IPS-20b (cell line): Measurements from ENCODE around the gene OTC.

Source experiments
- H3K27ac ChIP-seq: one replicate; pipeline ENCODE4 v1.5.1; 2013; ENCODE audit warnings: low read length
- H3K27me3 ChIP-seq: 2 replicates; pipeline ENCODE4 v1.6.1; 2013; ENCODE audit warnings: mild to moderate bottlenecking, low read length, inconsistent platforms; ENCODE audit not compliant: insufficient read depth
- H3K36me3 ChIP-seq: 2 replicates; pipeline ENCODE4 v1.6.1; 2013; ENCODE audit warnings: low read depth, mild to moderate bottlenecking, inconsistent platforms, low read length, moderate library complexity; ENCODE audit not compliant: insufficient read depth
- H3K4me1 ChIP-seq: 2 replicates; pipeline ENCODE4 v1.6.1; 2013; ENCODE audit warnings: mild to moderate bottlenecking, control low read depth, inconsistent platforms, low read length, moderate library complexity; ENCODE audit not compliant: insufficient read depth
- H3K4me3 ChIP-seq: 2 replicates; pipeline ENCODE4 v1.5.1; 2013; ENCODE audit warnings: mild to moderate bottlenecking, low read length, inconsistent platforms
- H3K9ac ChIP-seq: 2 replicates; pipeline ENCODE4 v1.6.1; 2013; ENCODE audit warnings: low read depth, mild to moderate bottlenecking, inconsistent platforms, low read length, moderate library complexity
- H3K9me3 ChIP-seq: 2 replicates; pipeline ENCODE4 v1.6.1; 2013; ENCODE audit warnings: mild to moderate bottlenecking, low read depth, low read length, inconsistent platforms; ENCODE audit not compliant: insufficient read depth

The OTC gene

GRCh38 chrX:38327775-38328081 is 24.7 kb upstream of the OTC start:
- Histone ChIP-seq H3K27ac (no peak overlapping the region), H3K4me1 (peaks cover 4% of the 10 kb centered on the region; the same call in 1 of the 2 replicates), H3K9ac (no peak overlapping the region), H3K4me3 (peak overlapping the region; percentile 76), H3K27me3 (no peaks in the 10 kb centered on the region), H3K36me3 (no peaks in the 10 kb centered on the region), H3K9me3 (no peaks in the 10 kb centered on the region)

GRCh38 chrX:38332505-38332904 is 19.9 kb upstream of the OTC start:
- Histone ChIP-seq H3K27ac (no peak overlapping the region), H3K27me3 (no peaks in the 10 kb centered on the region), H3K9ac (no peak overlapping the region), H3K9me3 (no peaks in the 10 kb centered on the region), H3K4me1 (no peaks in the 10 kb centered on the region), H3K4me3 (no peak overlapping the region), H3K36me3 (no peaks in the 10 kb centered on the region)

DNA sequence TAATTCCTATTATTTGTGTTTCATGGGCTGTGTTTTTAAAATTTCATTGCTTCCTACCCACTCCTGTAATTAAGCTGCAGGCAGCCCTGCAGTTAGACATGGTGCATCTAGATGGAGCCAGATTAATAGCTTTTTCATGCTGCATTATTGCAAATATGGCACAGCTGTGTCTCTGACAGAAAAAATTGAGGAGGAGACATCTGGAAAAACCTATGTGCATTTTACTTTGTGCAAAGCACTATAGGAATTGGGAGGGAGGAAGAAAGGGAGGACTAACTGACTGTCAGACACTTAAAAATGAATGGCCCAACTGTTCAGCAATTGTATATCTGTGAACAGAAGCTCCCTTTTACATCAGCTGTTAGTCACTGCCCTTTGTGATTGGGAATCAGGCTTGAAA is 17.0 kb upstream of the OTC start:
- no peaks in the 10 kb centered on the region for H3K9me3 ChIP-seq
- no peak overlapping the region for H3K9ac ChIP-seq
- no peak overlapping the region for H3K4me3 ChIP-seq
- no peaks in the 10 kb centered on the region for H3K4me1 ChIP-seq
- H3K27me3 ChIP-seq = no peaks in the 10 kb centered on the region
- no peak overlapping the region for H3K27ac ChIP-seq
- H3K36me3 ChIP-seq = no peaks in the 10 kb centered on the region

DNA sequence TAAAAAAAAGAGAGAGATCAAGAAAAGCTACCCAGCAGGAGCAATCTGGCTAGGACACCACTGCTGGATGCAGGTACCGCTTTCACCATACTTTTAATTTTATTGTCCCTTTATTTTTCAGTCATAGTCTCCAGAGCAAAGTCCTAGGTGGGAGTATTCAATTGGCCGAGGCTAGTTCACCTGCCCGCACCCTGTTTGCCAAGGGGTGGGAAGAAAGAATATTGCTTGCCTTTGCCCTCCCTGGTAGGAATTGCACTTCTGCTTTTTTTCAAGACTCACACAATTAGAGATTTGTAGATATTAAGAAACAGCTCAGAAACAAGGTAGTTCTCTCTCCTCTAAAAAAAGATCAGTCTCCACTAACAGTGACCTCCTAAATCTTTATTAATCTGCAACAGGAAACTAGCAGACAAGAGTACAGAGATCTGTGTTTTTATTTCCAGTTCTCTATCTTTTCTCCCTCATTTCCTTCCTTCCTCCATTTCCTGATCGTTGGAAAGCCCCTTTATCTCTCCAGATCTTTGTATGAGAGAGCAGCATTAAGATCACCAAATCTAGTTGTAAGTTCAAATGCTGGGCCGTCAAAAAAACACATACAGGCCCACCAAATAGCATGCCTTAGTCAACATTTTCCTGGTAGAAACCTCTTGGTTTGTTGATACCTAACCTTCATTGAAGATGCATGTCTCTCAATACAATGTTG is 15.7 kb upstream of the OTC start:
- Histone ChIP-seq H3K4me3 (no peak overlapping the region), H3K36me3 (no peaks in the 10 kb centered on the region), H3K9me3 (no peaks in the 10 kb centered on the region), H3K4me1 (no peaks in the 10 kb centered on the region), H3K27ac (no peak overlapping the region), H3K27me3 (no peaks in the 10 kb centered on the region), H3K9ac (no peak overlapping the region)

DNA sequence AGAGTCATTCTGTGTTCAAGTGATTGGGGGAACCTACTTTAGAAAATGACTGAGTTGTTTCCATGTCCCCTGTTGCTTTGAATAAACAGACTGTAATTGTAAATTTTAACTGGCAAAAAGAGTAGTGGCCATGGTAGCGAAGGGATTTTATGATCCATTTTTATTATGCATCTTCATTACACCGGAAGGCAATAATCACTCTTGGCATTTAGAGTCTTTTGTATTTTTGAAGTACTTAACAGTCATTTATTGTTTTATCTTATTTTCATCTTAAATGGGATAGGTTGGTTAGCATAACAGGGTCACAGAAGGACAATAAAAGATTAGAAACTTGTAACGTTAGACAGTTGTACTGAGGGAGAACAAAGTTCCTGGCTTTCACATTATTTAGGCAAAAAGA is 11.0 kb upstream of the OTC start:
- Histone ChIP-seq H3K36me3 (no peaks in the 10 kb centered on the region), H3K4me3 (no peak overlapping the region), H3K9me3 (no peaks in the 10 kb centered on the region), H3K4me1 (no peaks in the 10 kb centered on the region), H3K9ac (no peak overlapping the region), H3K27ac (no peak overlapping the region), H3K27me3 (no peaks in the 10 kb centered on the region)

DNA sequence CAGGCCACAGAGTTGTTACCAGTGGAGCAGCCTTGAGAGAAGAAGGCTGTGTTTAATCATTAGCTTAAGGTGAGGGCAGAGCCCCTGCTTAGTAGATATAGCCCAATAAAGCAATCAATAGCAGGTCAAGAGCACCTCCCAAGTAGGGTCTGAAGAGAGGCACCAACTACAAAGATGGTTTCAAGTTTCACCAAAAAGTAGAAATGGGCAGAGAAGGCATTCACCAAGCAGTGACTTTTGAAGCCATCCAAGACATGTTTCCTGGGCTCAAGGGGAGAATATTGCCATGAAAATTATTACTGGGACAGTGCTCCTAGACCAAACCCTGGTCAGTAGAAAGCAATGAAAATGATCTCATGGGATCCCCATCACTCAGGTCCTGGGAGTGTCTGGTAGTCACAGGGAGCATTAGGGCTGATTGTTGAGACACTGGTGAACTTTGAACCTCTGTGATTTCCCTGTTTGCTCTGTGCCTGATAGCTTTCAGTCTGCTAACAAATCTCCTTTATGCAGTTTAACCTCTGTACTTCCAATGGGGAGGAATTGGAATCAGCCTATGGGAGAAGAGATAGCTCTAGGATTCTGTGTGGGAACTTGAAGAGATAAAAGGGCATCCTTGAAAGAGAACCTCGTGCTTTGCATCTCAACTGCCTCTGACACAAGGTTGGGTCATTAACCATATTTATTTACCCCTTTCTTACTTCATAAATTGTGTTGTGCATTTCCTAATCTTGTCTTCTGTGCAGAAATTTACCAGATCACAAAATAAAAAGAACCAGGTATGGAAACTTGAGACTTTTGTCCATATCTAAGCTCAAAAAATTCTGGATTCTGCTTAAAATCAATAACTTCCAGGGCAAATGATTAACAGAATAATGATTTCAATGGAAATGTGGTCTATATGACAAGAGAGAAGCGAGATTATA is 9.3 kb upstream of the OTC start:
- H3K4me3 ChIP-seq = no peak overlapping the region

GRCh38 chrX:38346150-38346549 is 6.3 kb upstream of the OTC start:
- H3K9me3 ChIP-seq = no peaks in the 10 kb centered on the region
- no peaks in the 10 kb centered on the region for H3K27me3 ChIP-seq
- no peaks in the 10 kb centered on the region for H3K4me1 ChIP-seq
- H3K36me3 ChIP-seq = no peaks in the 10 kb centered on the region
- H3K9ac ChIP-seq = no peak overlapping the region
- no peak overlapping the region for H3K4me3 ChIP-seq
- H3K27ac ChIP-seq = no peak overlapping the region

More for the DNA sequence above, 9.3 kb upstream of the OTC start:
- no peaks in the 10 kb centered on the region for H3K27me3 ChIP-seq
- no peaks in the 10 kb centered on the region for H3K9me3 ChIP-seq
- H3K36me3 ChIP-seq = no peaks in the 10 kb centered on the region
- no peaks in the 10 kb centered on the region for H3K4me1 ChIP-seq
- no peak overlapping the region for H3K27ac ChIP-seq
- H3K9ac ChIP-seq = no peak overlapping the region

DNA sequence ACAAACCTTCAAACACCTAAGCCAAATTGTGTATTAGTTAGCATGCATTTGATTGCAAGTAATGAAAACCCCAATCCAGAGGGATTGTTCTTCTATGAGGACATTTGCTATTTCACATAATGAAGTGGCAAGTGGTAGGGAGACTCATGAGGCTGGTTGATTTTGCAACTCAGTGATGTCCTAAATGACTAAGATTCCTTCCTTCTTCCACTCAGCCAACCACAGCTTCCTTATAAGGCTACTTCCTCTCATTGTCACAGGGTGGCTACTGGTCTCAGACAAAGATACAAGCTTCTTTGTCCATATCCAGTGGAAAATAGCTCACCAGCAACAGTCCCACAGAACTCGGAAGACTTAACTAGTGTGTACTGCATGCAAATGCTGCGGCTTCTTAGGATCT is 5.3 kb upstream of the OTC start:
- Histone ChIP-seq H3K4me3 (no peak overlapping the region), H3K27me3 (no peaks in the 10 kb centered on the region), H3K4me1 (no peaks in the 10 kb centered on the region), H3K9me3 (no peaks in the 10 kb centered on the region), H3K36me3 (no peaks in the 10 kb centered on the region), H3K27ac (no peak overlapping the region), H3K9ac (no peak overlapping the region)

DNA sequence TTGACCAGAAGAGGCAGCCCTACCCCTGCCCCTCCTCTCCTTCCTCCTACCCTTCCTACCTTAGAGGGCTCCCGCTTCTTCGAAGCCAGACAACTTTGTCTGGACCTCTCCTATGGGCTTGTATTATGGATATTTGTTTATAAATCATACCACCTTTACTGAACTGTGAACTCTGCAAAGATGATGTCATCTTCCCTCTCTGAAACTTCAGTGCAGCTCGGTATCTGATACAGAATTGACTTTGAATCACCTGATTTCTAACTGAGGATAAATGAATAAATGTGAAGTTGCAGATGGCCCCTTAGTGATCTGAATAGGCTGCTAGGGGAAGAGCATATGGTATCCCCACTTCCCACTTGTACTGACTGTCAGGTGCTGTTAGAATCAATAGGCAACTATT is 1.1 kb upstream of the OTC start:
- Histone ChIP-seq H3K4me1 (no peaks in the 10 kb centered on the region), H3K27ac (no peak overlapping the region), H3K27me3 (no peaks in the 10 kb centered on the region), H3K9me3 (no peaks in the 10 kb centered on the region), H3K9ac (no peak overlapping the region), H3K36me3 (no peaks in the 10 kb centered on the region), H3K4me3 (no peak overlapping the region)

- Histone ChIP-seq H3K4me1 (no peaks in the 10 kb centered on the region), H3K36me3 (no peaks in the 10 kb centered on the region), H3K27me3 (no peaks in the 10 kb centered on the region), H3K9me3 (no peaks in the 10 kb centered on the region), H3K27ac (no peak overlapping the region), H3K9ac (no peak overlapping the region), H3K4me3 (no peak overlapping the region)
Measured at GRCh38 chrX:38356401-38356800, 4.0 kb downstream of the OTC start.

GRCh38 chrX:38357747-38358673 is 5.6 kb downstream of the OTC start:
- H3K36me3 ChIP-seq = no peaks in the 10 kb centered on the region

More at GRCh38 chrX:38357747-38358673, 5.6 kb downstream of the OTC start:
- Histone ChIP-seq H3K27me3 (no peaks in the 10 kb centered on the region), H3K9ac (no peak overlapping the region), H3K4me3 (no peak overlapping the region), H3K4me1 (no peaks in the 10 kb centered on the region), H3K9me3 (no peaks in the 10 kb centered on the region), H3K27ac (no peak overlapping the region)
